Liver (tissue), 9 donors: ENCODE measurements around the gene KCNMA1. TPM values are rescaled to one million over a fixed set of nuclear protein-coding genes. Genes with fewer than 3 reads are reported as not detected.
A peak's percentile ranks its signal among the peaks of the same experiment; 100 is the strongest.

Experiments used
- DNase-seq: peaks from one replicate; pipeline ENCODE4 v3.0.0-alpha.2; 2017; ENCODE audit warnings: low spot score
- H3K27ac ChIP-seq, 2 donors: one replicate each; pipeline ENCODE4 v1.7.0; 2013; ENCODE audit warnings: inconsistent platforms in 2 of 2, low read length in 2 of 2, control low read depth in 1 of 2, low read depth in 1 of 2, mild to moderate bottlenecking in 1 of 2
- H3K27me3 ChIP-seq, 4 donors: one replicate each; pipeline versions ENCODE4 v1.6.1 to v1.7.0; 2013; ENCODE audit warnings: low read length in 3 of 4, inconsistent platforms in 1 of 4, mild to moderate bottlenecking in 1 of 4, moderate library complexity in 1 of 4; ENCODE audit not compliant: control insufficient read depth in 4 of 4, insufficient read depth in 4 of 4
- H3K36me3 ChIP-seq, 4 donors: one replicate each; pipeline versions ENCODE4 v1.6.1 to v1.7.0; 2013; ENCODE audit warnings: low read length in 3 of 4, mild to moderate bottlenecking in 3 of 4, low read depth in 1 of 4, moderate library complexity in 1 of 4; ENCODE audit not compliant: control insufficient read depth in 4 of 4, insufficient read depth in 3 of 4
- H3K4me1 ChIP-seq, 4 donors: one replicate each; pipeline versions ENCODE4 v1.6.1 to v1.7.0; 2013; ENCODE audit warnings: low read length in 3 of 4, mild to moderate bottlenecking in 3 of 4, moderate library complexity in 1 of 4; ENCODE audit not compliant: control insufficient read depth in 4 of 4, insufficient read depth in 4 of 4
- H3K4me3 ChIP-seq, 3 donors: one replicate each; pipeline versions ENCODE4 v1.6.1 to v1.7.0; 2013; ENCODE audit warnings: low read length in 3 of 3, control low read depth in 1 of 3, low read depth in 1 of 3, mild to moderate bottlenecking in 1 of 3
- H3K9ac ChIP-seq, 2 donors: one replicate each; pipeline ENCODE4 v1.7.0; 2013; ENCODE audit warnings: low read length in 2 of 2, mild to moderate bottlenecking in 2 of 2, moderate library complexity in 2 of 2, control low read depth in 1 of 2, low read depth in 1 of 2
- H3K9me3 ChIP-seq, 4 donors: one replicate each; pipeline versions ENCODE4 v1.6.1 to v1.7.0; 2013; ENCODE audit warnings: low read length in 3 of 4; ENCODE audit not compliant: control insufficient read depth in 4 of 4
- ATF3 ChIP-seq: IDR thresholded peaks from 2 replicates; pipeline ENCODE4 v1.6.1; 2016; ENCODE audit warnings: antibody characterized with exemption
- CTCF ChIP-seq: fragments of 150-350 bp; IDR thresholded peaks from 2 replicates; pipeline ENCODE4 v1.5.1; 2017; ENCODE audit warnings: improper control_type of control experiment, low read depth, low read length; ENCODE audit not compliant: missing input control
- FOXA1 ChIP-seq: IDR thresholded peaks from 2 replicates; pipeline ENCODE4 v1.6.1; 2016; ENCODE audit warnings: antibody characterized with exemption
- FOXA2 ChIP-seq: IDR thresholded peaks from 2 replicates; pipeline ENCODE4 v1.6.1; 2016; ENCODE audit warnings: antibody characterized with exemption
- GABPA ChIP-seq, 2 donors: IDR thresholded peaks in 1 of 2; conservative IDR thresholded peaks in 1 of 2; 2 replicates each; pipeline ENCODE4 v1.6.1; 2016; ENCODE audit warnings: antibody characterized with exemption in 2 of 2, mild to moderate bottlenecking in 1 of 2, moderate library complexity in 1 of 2
- HNF4A ChIP-seq, 2 donors: conservative IDR thresholded peaks; 2 replicates each; pipeline ENCODE4 v1.6.1; 2016; ENCODE audit warnings: antibody characterized with exemption in 2 of 2, mild to moderate bottlenecking in 2 of 2
- HNF4G ChIP-seq: IDR thresholded peaks from 2 replicates; pipeline ENCODE4 v1.6.1; 2016; ENCODE audit warnings: antibody characterized with exemption
- JUND ChIP-seq, 2 donors: IDR thresholded peaks; 2 replicates each; pipeline ENCODE4 v1.6.1; 2016; ENCODE audit warnings: antibody characterized with exemption in 2 of 2
- MAX ChIP-seq: IDR thresholded peaks from 2 replicates; pipeline ENCODE4 v1.6.1; 2016; ENCODE audit warnings: antibody characterized with exemption
- NR2F2 ChIP-seq: IDR thresholded peaks from 2 replicates; pipeline ENCODE4 v1.6.1; 2016; ENCODE audit warnings: antibody characterized with exemption
- RAD21 ChIP-seq, 2 donors: IDR thresholded peaks; 2 replicates each; pipeline ENCODE4 v1.6.1; 2016; ENCODE audit warnings: antibody characterized with exemption in 2 of 2, mild to moderate bottlenecking in 2 of 2
- REST ChIP-seq: IDR thresholded peaks from 2 replicates; pipeline ENCODE4 v1.6.1; 2016; ENCODE audit warnings: antibody characterized with exemption, mild to moderate bottlenecking
- RXRA ChIP-seq, 2 donors: IDR thresholded peaks; 2 replicates each; pipeline ENCODE4 v1.6.1; 2017 to 2018; ENCODE audit warnings: antibody characterized with exemption in 2 of 2, mild to moderate bottlenecking in 1 of 2
- SP1 ChIP-seq: IDR thresholded peaks from 2 replicates; pipeline ENCODE4 v1.6.1; 2018; ENCODE audit warnings: antibody characterized with exemption, mild to moderate bottlenecking
- TAF1 ChIP-seq: conservative IDR thresholded peaks from 2 replicates; pipeline ENCODE4 v1.6.1; 2016; ENCODE audit warnings: antibody characterized with exemption, mild to moderate bottlenecking
- YY1 ChIP-seq: IDR thresholded peaks from 2 replicates; pipeline ENCODE4 v1.6.1; 2016; ENCODE audit warnings: antibody characterized with exemption, mild to moderate bottlenecking
- ZBTB33 ChIP-seq: IDR thresholded peaks from 2 replicates; pipeline ENCODE4 v1.6.1; 2016; ENCODE audit warnings: antibody characterized with exemption
- WGBS: extraction: QIAGEN DNeasy Blood & Tissue Kit; methylation state at CpG from one replicate; pipeline ENCODE4 v1.1.7; 2013; 5-methylcytosine and 5-hydroxymethylcytosine counted together
- polyA plus RNA-seq, 2 donors: library from polyadenylated mRNA; stranded (reverse) in 1 of 2; unstranded in 1 of 2; fragments of 200-250 nt in 1 of 2; fragments of >200 nt in 1 of 2; fragmentation: Nextera tagmentation in 1 of 2; extraction: Ambion mirVana in 1 of 2; gene quantifications; one replicate each; pipeline versions ENCODE4 v1.2.1 to v1.2.3, GENCODE V29; 2013 to 2015
- total RNA-seq, 2 donors: library from RNA; depleted of rRNA; stranded (reverse); fragments of >200 nt; gene quantifications; one replicate each; pipeline ENCODE4 v1.2.3, GENCODE V29; 2014
- donor health status: healthy.
- donor health status: healthy.
- donor health status: healthy.
- donor health status: healthy.
- donor health status: healthy.

Gene KCNMA1
- total and polyA plus RNA-seq, 4 donors, result 2.5 to 9.7 (median 4.7) TPM

GRCh38 chr10:77251297-77252013 is 386.2 kb downstream of the KCNMA1 start:
- no peak for DNase-seq
- 61% methylated on average over 6 of the region's 6 CpGs for WGBS
- H3K27me3 ChIP-seq, result no peaks in the 10 kb centered on the region
- no peak overlapping the region for H3K9ac ChIP-seq
- H3K36me3 ChIP-seq, result no peaks in the 10 kb centered on the region
- TF ChIP-seq SP1 (no peak), ZBTB33 (no peak), REST (peak; percentile 34), FOXA1 (no peak), RXRA (IDR thresholded peaks at IDR 0.05) (peak; percentile 14 to 47), RAD21 (IDR thresholded peaks at IDR 0.05) (peak; percentile 83 to 84), CTCF (peak; percentile 63), FOXA2 (no peak), HNF4G (peak; percentile 27), TAF1 (no peak), JUND (IDR thresholded peaks at IDR 0.05) (no peak), HNF4A (conservative IDR thresholded peaks at IDR 0.05) (peak; percentile 48 to 69), GABPA (IDR thresholded peaks at IDR 0.05 in 1 of 2, conservative IDR thresholded peaks at IDR 0.05 in 1 of 2) (no peak)
- H3K27ac ChIP-seq, result no peak overlapping the region
- no peaks in the 10 kb centered on the region for H3K9me3 ChIP-seq
- peaks cover 4 to 55% (median 48%) of the 10 kb centered on the region in 4 donors for H3K4me1 ChIP-seq
- H3K4me3 ChIP-seq, result no peak overlapping the region

- no peaks in the 10 kb centered on the region for H3K36me3 ChIP-seq
- 47% methylated on average over 3 of the region's 3 CpGs for WGBS
- no peak overlapping the region for H3K9ac ChIP-seq
- no peak for DNase-seq
- no peak overlapping the region for H3K4me3 ChIP-seq
- H3K27ac ChIP-seq, result peak overlapping the region; percentile 25 to 47
- H3K27me3 ChIP-seq, result no peaks in the 10 kb centered on the region
- no peaks in the 10 kb centered on the region for H3K9me3 ChIP-seq
- H3K4me1 ChIP-seq, result peaks cover 4 to 61% (median 51%) of the 10 kb centered on the region in 4 donors
- TF ChIP-seq HNF4G, result peak; percentile 98
- TF ChIP-seq FOXA1, result peak; percentile 17
- peak; percentile 81 for TF ChIP-seq NR2F2
- peak; percentile 60 for TF ChIP-seq YY1
- TF ChIP-seq GABPA (IDR thresholded peaks at IDR 0.05 in 1 of 2, conservative IDR thresholded peaks at IDR 0.05 in 1 of 2), result no peak
- TF ChIP-seq ATF3, result peak; percentile 36
- TF ChIP-seq RAD21 (IDR thresholded peaks at IDR 0.05), result peak; percentile 42 to 77
- TF ChIP-seq MAX, result peak; percentile 64
- peak; percentile 90 to 96 for TF ChIP-seq RXRA (IDR thresholded peaks at IDR 0.05)
- TF ChIP-seq SP1, result peak; percentile 94
- peak; percentile 64 for TF ChIP-seq FOXA2
- no peak for TF ChIP-seq TAF1
- TF ChIP-seq HNF4A (conservative IDR thresholded peaks at IDR 0.05), result peak; percentile 94 to 100
- no peak for TF ChIP-seq CTCF
Observed at GRCh38 chr10:77249901-77250459, 387.6 kb downstream of the KCNMA1 start.
